Measurements from ENCODE around the gene SUV39H1.

DNA sequence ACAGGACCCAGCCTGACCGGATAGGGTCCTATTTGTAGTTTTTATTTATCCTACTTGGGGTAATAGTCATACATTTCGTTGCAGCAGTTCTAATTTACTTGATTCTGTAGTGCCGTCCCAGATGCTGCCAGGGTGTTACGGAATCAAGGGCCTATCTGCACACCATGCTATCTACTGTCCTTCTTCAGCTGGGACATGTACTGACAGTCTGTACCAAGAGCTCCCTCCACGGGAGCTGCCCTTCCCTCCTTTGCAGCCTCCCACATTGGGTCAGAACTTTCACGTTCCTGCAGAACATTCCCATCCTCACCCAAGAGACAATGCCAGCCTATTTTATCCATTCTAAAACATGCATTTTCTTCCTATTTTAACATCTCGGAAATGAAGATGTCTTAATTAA, 6.7 kb downstream of the SUV39H1 start:
- TF ChIP-seq, protein P1, sequence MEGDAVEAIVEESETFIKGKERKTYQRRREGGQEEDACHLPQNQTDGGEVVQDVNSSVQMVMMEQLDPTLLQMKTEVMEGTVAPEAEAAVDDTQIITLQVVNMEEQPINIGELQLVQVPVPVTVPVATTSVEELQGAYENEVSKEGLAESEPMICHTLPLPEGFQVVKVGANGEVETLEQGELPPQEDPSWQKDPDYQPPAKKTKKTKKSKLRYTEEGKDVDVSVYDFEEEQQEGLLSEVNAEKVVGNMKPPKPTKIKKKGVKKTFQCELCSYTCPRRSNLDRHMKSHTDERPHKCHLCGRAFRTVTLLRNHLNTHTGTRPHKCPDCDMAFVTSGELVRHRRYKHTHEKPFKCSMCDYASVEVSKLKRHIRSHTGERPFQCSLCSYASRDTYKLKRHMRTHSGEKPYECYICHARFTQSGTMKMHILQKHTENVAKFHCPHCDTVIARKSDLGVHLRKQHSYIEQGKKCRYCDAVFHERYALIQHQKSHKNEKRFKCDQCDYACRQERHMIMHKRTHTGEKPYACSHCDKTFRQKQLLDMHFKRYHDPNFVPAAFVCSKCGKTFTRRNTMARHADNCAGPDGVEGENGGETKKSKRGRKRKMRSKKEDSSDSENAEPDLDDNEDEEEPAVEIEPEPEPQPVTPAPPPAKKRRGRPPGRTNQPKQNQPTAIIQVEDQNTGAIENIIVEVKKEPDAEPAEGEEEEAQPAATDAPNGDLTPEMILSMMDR (IDR thresholded peaks at IDR 0.05), result no peak
- TF ChIP-seq POLR2A (IDR thresholded peaks at IDR 0.05), result no peak
